ENCODE results near the gene PFDN2. TPM values are rescaled to one million over a fixed set of nuclear protein-coding genes. Genes with fewer than 3 reads are reported as not detected.

Gene PFDN2, protein sequence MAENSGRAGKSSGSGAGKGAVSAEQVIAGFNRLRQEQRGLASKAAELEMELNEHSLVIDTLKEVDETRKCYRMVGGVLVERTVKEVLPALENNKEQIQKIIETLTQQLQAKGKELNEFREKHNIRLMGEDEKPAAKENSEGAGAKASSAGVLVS
- total RNA-seq (2022; extraction: Qiagen RNA extraction), result 98.5 to 110 TPM (median 106 TPM) in 5 replicates

GRCh38 chr1:161117759-161118581 is at the start of gene PFDN2, which contains the start of gene NIT1:
Gene PFDN2 (minus strand): TSS chr1:161118037. CDS start chr1:161118026, 11 bp downstream.
Gene NIT1 (plus strand): TSS chr1:161118105. CDS start chr1:161118177, 72 bp downstream.

DNA sequence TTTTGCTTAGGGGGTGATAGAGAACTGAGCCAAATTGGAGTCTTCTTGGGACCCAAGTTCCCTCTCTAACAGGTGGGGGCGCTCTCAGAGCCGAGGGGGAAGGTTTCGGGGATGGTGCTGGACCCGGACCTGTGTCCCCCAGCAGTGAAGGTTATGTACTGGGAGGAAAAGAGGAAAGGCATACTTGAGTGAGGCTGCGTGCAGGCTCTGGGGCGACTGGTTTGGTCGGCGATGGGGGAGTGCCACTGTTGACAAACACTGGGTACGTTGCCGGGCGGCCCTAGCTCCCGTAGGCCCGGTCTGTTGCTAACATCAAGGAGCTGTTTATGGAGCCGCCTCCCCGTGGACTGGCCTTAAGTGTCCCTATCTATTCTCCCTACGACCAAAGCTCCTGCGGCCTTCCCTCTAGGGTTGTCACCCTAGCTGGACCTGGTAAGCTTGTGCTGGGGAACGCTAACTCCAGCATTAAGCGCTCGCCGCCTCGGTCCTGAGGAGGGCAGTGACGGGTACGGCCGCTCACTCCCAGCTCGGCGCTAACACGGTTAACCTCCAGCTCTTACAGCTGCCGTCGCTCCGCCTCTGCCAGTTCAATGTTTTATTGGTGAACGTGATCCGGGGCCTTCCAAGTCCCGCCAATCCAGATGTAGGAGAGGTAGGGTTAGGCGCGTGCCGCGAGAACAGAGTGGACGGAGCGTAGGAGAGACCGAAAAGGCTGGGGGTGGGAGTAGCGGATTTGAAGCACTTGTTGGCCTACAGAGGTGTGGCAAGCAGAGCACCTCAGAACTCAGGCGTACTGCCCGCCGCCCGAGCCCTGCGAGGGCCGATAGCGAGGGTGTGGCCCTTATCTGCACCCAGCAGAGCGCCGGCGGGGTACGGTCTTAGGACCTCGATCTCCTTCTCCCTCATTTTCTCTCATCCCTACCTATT is 48.2 kb upstream of the PFDN2 start, which contains the start of gene PPOX:
Gene PPOX (plus strand): TSS at position 685 of the 927 bp plus-strand sequence. CDS start 422 bp downstream, outside the sequence.

DNA sequence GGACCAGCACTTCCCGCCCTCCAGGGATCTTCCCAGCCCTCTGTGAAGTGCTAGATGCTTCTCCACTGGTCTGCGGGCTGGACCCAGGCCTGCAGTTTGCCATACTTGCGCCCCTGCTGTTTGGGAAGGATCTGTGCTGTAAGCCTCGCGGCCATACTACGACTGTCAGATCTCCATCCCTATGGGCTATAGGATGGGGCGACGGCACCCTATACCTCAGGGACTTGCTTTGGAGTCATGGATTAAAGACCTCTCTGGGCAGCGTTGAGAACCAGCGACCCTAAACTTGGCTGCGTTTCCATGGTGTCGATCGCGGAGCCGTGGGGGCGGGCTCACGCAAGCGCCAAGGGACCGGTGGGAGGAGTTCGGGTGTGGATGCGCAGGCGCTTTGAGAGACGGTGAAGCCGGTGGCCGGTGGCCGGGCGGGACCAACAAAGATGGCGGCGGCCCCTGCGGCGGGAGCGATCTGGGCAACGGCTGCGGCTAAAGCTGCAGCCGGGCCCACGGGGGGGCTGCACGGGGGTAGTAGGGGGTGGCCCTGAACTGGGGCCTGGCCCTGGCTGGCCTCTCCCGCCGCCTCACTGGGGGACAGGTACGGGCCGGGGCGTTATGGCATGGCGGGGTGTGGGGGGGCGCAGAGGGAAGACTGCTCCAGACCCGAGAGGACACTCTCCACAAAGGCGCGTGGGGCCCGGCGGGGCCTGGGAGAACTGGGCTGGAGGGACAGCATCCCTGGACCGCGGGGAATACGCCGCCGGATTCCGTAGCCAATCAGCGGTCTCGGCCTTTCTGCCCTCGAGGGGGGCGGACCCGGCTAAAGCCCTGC is 41.5 kb upstream of the PFDN2 start, which contains the start of gene USP21:
Gene USP21 (plus strand): TSS at position 414 of the 826 bp plus-strand sequence. CDS start 1,141 bp downstream, outside the sequence.

GRCh38 chr1:161153682-161154337 is 36.0 kb upstream of the PFDN2 start, which contains the start of gene UFC1:
Gene UFC1 (plus strand): TSS chr1:161153978. CDS start chr1:161153998, 20 bp downstream.

GRCh38 chr1:161132410-161133219 is 14.8 kb upstream of the PFDN2 start, which contains the start of gene DEDD:
Gene DEDD (minus strand): TSS chr1:161132667. CDS start chr1:161124462, 8,205 bp downstream.

GRCh38 chr1:161098210-161099068 is 19.4 kb downstream of the PFDN2 start, which contains the start of gene KLHDC9:
Gene KLHDC9 (plus strand): TSS chr1:161098361. CDS start chr1:161098536, 175 bp downstream.

DNA sequence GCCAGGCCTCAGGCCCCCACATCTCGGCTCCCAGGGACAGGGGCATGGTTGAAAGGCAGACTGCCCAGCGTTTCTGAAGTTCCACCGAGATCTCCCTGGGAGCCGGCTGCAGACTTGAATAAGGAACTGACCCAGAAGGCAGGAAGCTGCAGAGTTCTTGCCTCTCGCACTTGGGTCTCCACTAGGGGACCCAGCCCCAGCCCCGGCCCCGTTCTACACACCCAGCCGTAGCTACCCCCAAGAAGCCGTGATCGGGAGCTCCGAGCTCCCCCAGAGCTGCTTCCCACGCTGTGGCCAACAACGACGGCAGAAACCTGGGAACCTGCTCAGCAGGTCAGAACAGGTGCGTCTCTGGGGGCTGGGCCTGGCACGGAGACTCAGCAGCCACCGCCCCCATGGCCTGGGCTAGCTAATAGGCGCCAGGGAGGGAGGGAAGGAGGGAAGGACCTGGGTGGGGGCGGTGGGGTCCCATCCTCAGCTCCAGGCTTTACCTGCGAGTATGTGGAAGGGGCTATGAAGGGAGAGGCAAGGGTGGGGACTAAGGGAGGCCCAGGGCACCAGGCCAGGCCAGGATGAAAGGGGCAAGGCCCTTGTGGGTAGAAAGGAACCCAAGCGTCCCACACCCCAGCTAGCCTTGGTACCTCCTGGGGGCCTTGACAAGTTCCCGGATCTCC is 28.4 kb downstream of the PFDN2 start, which contains the start of gene NECTIN4:
Gene NECTIN4 (minus strand): TSS at position 308 of the 674 bp plus-strand sequence. CDS start 262 bp downstream, at position 46.

DNA sequence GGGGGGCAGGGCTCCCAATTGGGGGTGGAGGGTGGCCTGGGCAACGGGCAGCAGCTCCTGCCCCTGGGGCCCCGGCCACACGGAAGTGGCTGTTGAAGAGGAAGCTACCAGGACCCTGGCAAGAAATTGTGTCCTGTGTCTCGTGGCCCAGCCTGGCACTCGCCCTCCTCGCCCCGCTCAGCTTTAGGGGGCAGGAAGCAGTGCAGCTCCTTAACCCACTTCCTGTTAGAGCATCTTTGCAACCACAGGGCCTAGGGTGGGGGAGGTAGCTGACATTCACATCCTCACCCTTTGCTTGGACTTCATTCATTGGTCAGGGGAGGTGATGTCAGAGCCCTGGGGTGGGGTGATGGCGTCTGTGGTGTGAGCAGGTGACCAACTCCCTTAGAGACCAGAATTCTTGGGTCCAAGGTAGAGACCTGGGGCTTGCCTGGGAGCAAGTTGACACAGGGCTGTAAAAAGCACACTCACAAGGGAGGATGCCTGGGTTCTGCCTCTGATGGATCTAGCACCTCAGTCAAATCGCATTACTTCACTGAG is 48.0 kb downstream of the PFDN2 start, which contains the start of gene ARHGAP30:
Gene ARHGAP30 (minus strand): TSS at position 161 of the 540 bp plus-strand sequence. CDS start 267 bp downstream, outside the sequence.

Other genes starting within 250 kb of the PFDN2 start
- gene ITLN1, start 232.9 kb downstream of the PFDN2 start, total RNA-seq (2022; extraction: Qiagen RNA extraction), result not detected in 5 replicates
- gene ITLN2, start 163.2 kb downstream of the PFDN2 start, total RNA-seq (2022; extraction: Qiagen RNA extraction), result 0.64 to 0.98 TPM (median 0.83 TPM) in 5 replicates
- gene F11R, start 96.9 kb downstream of the PFDN2 start, total RNA-seq (2022; extraction: Qiagen RNA extraction), result 48.2 to 73.2 TPM (median 62.9 TPM) in 5 replicates
- gene TSTD1, start 79.1 kb downstream of the PFDN2 start, total RNA-seq (2022; extraction: Qiagen RNA extraction), result 0.15 to 0.48 TPM (median 0.26 TPM) in 3 of 5 replicates, not detected in the others
- 42.5 to 51.3 TPM (median 49.0 TPM) in 5 replicates for gene USF1, start 72.1 kb downstream of the PFDN2 start, total RNA-seq (2022; extraction: Qiagen RNA extraction)
- gene ARHGAP30, start 48.1 kb downstream of the PFDN2 start, total RNA-seq (2022; extraction: Qiagen RNA extraction), result 0.07 to 0.09 TPM (median 0.07 TPM) in 5 replicates
- 1.6 to 1.9 TPM (median 1.8 TPM) in 5 replicates for gene NECTIN4, start 28.5 kb downstream of the PFDN2 start, total RNA-seq (2022; extraction: Qiagen RNA extraction)
- 1.8 to 2.1 TPM (median 1.8 TPM) in 5 replicates for gene KLHDC9, start 19.7 kb downstream of the PFDN2 start, total RNA-seq (2022; extraction: Qiagen RNA extraction)
- 25.8 to 32.2 TPM (median 31.0 TPM) in 5 replicates for gene NIT1, start 68 bp upstream of the PFDN2 start, total RNA-seq (2022; extraction: Qiagen RNA extraction)
- gene DEDD, start 14.6 kb upstream of the PFDN2 start, total RNA-seq (2022; extraction: Qiagen RNA extraction), result 30.9 to 35.3 TPM (median 31.4 TPM) in 5 replicates
- 87.5 to 144 TPM (median 90.2 TPM) in 5 replicates for gene UFC1, start 35.9 kb upstream of the PFDN2 start, total RNA-seq (2022; extraction: Qiagen RNA extraction)
- 15.8 to 24.1 TPM (median 22.5 TPM) in 5 replicates for gene USP21, start 41.5 kb upstream of the PFDN2 start, total RNA-seq (2022; extraction: Qiagen RNA extraction)
- 12.2 to 15.7 TPM (median 15.2 TPM) in 5 replicates for gene PPOX, start 48.4 kb upstream of the PFDN2 start, total RNA-seq (2022; extraction: Qiagen RNA extraction)
- 20.3 to 25.7 TPM (median 24.3 TPM) in 5 replicates for gene B4GALT3, start 59.5 kb upstream of the PFDN2 start, total RNA-seq (2022; extraction: Qiagen RNA extraction)
- gene ADAMTS4, start 81.0 kb upstream of the PFDN2 start, total RNA-seq (2022; extraction: Qiagen RNA extraction), result 0.01 to 0.02 TPM (median 0.01 TPM) in 4 of 5 replicates, not detected in the other
- gene NDUFS2, start 84.3 kb upstream of the PFDN2 start, total RNA-seq (2022; extraction: Qiagen RNA extraction), result 78.6 to 115 TPM (median 82.0 TPM) in 5 replicates
- gene FCER1G, start 97.3 kb upstream of the PFDN2 start, total RNA-seq (2022; extraction: Qiagen RNA extraction), result 0.17 to 0.33 TPM in 2 of 5 replicates, not detected in the others
- 0.95 to 1.9 TPM in 2 of 5 replicates, not detected in the others for gene APOA2, start 105.6 kb upstream of the PFDN2 start, total RNA-seq (2022; extraction: Qiagen RNA extraction)
- 10.6 to 12.5 TPM (median 12.2 TPM) in 5 replicates for gene TOMM40L, start 108.0 kb upstream of the PFDN2 start, total RNA-seq (2022; extraction: Qiagen RNA extraction)
- gene NR1I3, start 120.2 kb upstream of the PFDN2 start, total RNA-seq (2022; extraction: Qiagen RNA extraction), result 0.07 TPM in 1 of 5 replicates, not detected in the others
- gene PCP4L1, start 140.7 kb upstream of the PFDN2 start, total RNA-seq (2022; extraction: Qiagen RNA extraction), result 0.06 to 0.15 TPM (median 0.07 TPM) in 5 replicates
- 0.12 to 0.36 TPM (median 0.24 TPM) in 5 replicates for gene MPZ, start 191.9 kb upstream of the PFDN2 start, total RNA-seq (2022; extraction: Qiagen RNA extraction)
- gene SDHC, start 196.3 kb upstream of the PFDN2 start, total RNA-seq (2022; extraction: Qiagen RNA extraction), result 238 to 251 TPM (median 241 TPM) in 5 replicates
- gene CFAP126, start 249.8 kb upstream of the PFDN2 start, total RNA-seq (2022; extraction: Qiagen RNA extraction), result 0.16 to 0.22 TPM (median 0.18 TPM) in 5 replicates

All from A549 treated with AZD2906 at 1 μM for 4 hours (cell line).